ENCODE measurements around the gene GPS1. TPM values are rescaled to one million over a fixed set of nuclear protein-coding genes. Genes with fewer than 3 reads are reported as not detected.

GPS1 gene
- total and polyA plus RNA-seq, 2 experiments from 2014 or later = 136 to 242 TPM

DNA sequence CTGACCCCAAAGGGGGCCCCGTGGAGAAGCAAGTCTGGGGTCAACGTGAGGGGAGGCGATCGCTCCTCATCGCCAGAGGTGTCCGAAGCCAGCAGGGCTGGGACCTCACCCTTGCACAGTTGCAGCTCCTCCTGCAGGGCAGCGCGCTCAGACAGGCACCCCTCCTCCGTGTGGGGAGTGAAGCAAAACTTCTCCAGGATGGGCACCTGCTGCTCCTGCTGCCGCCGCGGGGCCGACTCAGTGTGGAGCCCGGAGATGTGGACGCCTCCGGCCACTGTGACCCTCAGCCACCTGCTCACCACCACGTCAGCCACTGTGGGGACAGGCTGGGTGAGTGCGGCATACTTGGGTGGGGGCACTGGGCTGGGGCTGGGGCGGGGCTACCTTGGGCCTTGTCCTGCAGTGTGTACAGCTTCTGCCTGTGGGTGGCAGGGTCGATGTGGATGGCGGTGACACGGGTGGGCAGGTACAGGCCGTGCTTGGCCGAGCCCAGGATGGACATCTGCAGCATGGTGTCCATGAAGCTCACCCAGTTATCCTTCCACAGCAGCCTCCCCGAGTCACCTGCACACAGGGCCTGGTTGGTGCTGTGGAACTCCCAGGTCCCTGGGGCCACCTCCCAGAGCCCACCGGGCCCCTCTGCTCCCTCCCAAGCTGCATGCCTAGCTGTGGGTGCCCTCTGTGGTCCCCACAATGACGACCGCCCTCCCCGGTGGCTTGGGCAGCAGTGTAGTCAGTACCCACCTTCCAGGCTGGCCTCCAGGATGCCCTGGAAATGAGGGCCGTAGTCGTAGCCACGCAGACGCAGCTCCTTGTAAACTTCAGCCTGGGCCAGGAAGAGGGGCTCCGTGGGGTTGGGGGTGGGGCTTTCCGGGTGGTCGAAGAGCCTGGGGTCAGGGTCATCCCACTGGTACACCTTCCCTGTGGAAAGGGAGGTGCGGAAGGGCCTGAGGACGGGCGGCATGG lies 35.5 kb downstream of the GPS1 start:
- Histone ChIP-seq H2AFZ (no peak overlapping the region), H3K4me3 (no peak overlapping the region), H3K27me3 (ENCODE audit: insufficient read depth) (no peaks in the 10 kb centered on the region), H3K4me2 (no peak overlapping the region), H4K20me1 (replicated peaks; ENCODE audit: insufficient read depth) (peaks cover 17% of the 10 kb centered on the region), H3K27ac (ENCODE audit: low read depth) (no peak overlapping the region), H3K79me2 (replicated peaks; ENCODE audit: insufficient read depth) (no peaks in the 10 kb centered on the region), H3K9me2 (ENCODE audit: insufficient read depth) (no peaks in the 10 kb centered on the region), H3K36me3 (ENCODE audit: insufficient read depth) (peaks cover 13% of the 10 kb centered on the region; the same call in 1 of the 2 replicates), H3F3A (replicated peaks; ENCODE audit: low read depth) (peaks cover 20% of the 10 kb centered on the region; the same call in 1 of the 2 replicates), H3K4me1 (ENCODE audit: insufficient read depth) (no peaks in the 10 kb centered on the region)
- Mint-ChIP-seq H3K4me1 (no peaks in the 10 kb centered on the region), H3K36me3 (ENCODE audit: low read depth) (peaks cover 59% of the 10 kb centered on the region; the same call in 2 of the 3 replicates), H3K9me3 (no peaks in the 10 kb centered on the region), H3K4me3 (no peak overlapping the region), H3K27ac (no peak overlapping the region), H3K27me3 (ENCODE audit: insufficient read depth, low read depth, poor library complexity) (peaks cover 10% of the 10 kb centered on the region)
- DNase-seq (ENCODE audit: low spot score) (no peak), ATAC-seq (no peak)
- TF ChIP-seq, protein P1, sequence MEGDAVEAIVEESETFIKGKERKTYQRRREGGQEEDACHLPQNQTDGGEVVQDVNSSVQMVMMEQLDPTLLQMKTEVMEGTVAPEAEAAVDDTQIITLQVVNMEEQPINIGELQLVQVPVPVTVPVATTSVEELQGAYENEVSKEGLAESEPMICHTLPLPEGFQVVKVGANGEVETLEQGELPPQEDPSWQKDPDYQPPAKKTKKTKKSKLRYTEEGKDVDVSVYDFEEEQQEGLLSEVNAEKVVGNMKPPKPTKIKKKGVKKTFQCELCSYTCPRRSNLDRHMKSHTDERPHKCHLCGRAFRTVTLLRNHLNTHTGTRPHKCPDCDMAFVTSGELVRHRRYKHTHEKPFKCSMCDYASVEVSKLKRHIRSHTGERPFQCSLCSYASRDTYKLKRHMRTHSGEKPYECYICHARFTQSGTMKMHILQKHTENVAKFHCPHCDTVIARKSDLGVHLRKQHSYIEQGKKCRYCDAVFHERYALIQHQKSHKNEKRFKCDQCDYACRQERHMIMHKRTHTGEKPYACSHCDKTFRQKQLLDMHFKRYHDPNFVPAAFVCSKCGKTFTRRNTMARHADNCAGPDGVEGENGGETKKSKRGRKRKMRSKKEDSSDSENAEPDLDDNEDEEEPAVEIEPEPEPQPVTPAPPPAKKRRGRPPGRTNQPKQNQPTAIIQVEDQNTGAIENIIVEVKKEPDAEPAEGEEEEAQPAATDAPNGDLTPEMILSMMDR (conservative IDR thresholded peaks at IDR 0.05; ENCODE audit: low read depth in 2 of 2) = no peak
- TF ChIP-seq, protein P2, sequence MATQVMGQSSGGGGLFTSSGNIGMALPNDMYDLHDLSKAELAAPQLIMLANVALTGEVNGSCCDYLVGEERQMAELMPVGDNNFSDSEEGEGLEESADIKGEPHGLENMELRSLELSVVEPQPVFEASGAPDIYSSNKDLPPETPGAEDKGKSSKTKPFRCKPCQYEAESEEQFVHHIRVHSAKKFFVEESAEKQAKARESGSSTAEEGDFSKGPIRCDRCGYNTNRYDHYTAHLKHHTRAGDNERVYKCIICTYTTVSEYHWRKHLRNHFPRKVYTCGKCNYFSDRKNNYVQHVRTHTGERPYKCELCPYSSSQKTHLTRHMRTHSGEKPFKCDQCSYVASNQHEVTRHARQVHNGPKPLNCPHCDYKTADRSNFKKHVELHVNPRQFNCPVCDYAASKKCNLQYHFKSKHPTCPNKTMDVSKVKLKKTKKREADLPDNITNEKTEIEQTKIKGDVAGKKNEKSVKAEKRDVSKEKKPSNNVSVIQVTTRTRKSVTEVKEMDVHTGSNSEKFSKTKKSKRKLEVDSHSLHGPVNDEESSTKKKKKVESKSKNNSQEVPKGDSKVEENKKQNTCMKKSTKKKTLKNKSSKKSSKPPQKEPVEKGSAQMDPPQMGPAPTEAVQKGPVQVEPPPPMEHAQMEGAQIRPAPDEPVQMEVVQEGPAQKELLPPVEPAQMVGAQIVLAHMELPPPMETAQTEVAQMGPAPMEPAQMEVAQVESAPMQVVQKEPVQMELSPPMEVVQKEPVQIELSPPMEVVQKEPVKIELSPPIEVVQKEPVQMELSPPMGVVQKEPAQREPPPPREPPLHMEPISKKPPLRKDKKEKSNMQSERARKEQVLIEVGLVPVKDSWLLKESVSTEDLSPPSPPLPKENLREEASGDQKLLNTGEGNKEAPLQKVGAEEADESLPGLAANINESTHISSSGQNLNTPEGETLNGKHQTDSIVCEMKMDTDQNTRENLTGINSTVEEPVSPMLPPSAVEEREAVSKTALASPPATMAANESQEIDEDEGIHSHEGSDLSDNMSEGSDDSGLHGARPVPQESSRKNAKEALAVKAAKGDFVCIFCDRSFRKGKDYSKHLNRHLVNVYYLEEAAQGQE (IDR thresholded peaks at IDR 0.05; ENCODE audit: unreplicated experiment) = no peak
- TF ChIP-seq ZNF114 (CRISPR knock-in tag; IDR thresholded peaks at IDR 0.05) = no peak

DNA sequence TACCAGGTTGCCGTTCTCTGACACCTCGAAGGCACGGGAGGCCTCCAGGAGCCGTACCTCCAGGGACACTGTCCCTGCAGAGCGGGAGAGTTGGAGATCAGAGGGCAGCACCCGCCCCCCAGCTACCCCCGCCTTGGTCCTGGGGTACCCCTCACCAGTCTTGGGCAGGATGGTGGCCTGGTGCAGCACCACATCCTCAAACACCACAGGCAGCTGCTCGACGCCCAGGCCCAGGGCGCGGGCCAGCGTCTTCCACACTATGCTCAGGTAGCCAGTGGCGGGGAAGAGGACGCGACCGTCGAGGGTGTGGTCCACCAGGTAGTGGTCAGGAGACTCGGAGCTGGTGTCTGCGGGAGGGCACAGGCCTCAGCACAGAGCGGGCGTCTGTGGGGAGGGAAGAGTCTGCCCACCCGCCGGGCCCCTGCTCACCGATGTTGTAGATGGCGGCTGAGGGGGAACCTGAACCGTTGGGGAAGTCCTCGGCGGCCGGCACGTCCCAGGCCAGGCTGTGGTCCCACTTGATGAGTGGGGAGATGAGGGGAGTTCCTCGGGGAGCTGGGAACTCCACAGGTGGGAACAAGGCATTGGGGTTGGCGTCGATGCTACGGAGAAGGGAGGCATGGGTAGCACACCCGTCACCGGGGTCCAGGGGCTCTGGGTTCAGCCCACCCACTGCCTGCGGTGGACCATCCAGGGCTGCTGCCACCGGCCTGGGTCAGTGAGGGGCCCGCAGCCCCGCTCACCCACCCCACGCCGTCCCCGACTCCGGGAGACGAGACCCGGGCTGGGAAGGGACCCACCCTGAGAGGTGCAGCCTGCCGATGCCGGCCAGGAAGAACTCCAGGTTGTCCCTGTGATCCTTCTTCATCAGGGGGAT lies 36.5 kb downstream of the GPS1 start:
- Histone ChIP-seq H3K36me3 (ENCODE audit: insufficient read depth) (peaks cover 13% of the 10 kb centered on the region; the same call in 1 of the 2 replicates), H2AFZ (no peak overlapping the region), H3K79me2 (replicated peaks; ENCODE audit: insufficient read depth) (peaks cover under 1% of the 10 kb centered on the region; the same call in 1 of the 2 replicates), H3F3A (replicated peaks; ENCODE audit: low read depth) (0 out of 2 replicates have a peak, but pooled peaks cover 20% of the 10 kb centered on the region), H3K27ac (ENCODE audit: low read depth) (no peak overlapping the region), H4K20me1 (replicated peaks; ENCODE audit: insufficient read depth) (peaks cover 17% of the 10 kb centered on the region), H3K4me3 (no peak overlapping the region), H3K9me2 (ENCODE audit: insufficient read depth) (no peaks in the 10 kb centered on the region), H3K27me3 (ENCODE audit: insufficient read depth) (no peaks in the 10 kb centered on the region), H3K4me1 (ENCODE audit: insufficient read depth) (no peaks in the 10 kb centered on the region), H3K4me2 (no peak overlapping the region)
- Mint-ChIP-seq H3K36me3 (ENCODE audit: low read depth) (peaks cover 54% of the 10 kb centered on the region; the same call in 2 of the 3 replicates), H3K27me3 (ENCODE audit: insufficient read depth, low read depth, poor library complexity) (peaks cover 10% of the 10 kb centered on the region), H3K4me3 (no peak overlapping the region), H3K9me3 (no peaks in the 10 kb centered on the region), H3K27ac (no peak overlapping the region), H3K4me1 (no peaks in the 10 kb centered on the region)
- ATAC-seq (no peak), DNase-seq (ENCODE audit: low spot score) (no peak)
- TF ChIP-seq, protein P3, sequence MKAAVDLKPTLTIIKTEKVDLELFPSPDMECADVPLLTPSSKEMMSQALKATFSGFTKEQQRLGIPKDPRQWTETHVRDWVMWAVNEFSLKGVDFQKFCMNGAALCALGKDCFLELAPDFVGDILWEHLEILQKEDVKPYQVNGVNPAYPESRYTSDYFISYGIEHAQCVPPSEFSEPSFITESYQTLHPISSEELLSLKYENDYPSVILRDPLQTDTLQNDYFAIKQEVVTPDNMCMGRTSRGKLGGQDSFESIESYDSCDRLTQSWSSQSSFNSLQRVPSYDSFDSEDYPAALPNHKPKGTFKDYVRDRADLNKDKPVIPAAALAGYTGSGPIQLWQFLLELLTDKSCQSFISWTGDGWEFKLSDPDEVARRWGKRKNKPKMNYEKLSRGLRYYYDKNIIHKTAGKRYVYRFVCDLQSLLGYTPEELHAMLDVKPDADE (IDR thresholded peaks at IDR 0.05) = no peak
- TF ChIP-seq, protein P1 (conservative IDR thresholded peaks at IDR 0.05; ENCODE audit: low read depth in 2 of 2) = no peak
- TF ChIP-seq EZH2 (IDR thresholded peaks at IDR 0.05; ENCODE audit: low read depth, unreplicated experiment) = no peak
- TF ChIP-seq ZNF114 (CRISPR knock-in tag; IDR thresholded peaks at IDR 0.05) = no peak
- TF ChIP-seq NANOG (IDR thresholded peaks at IDR 0.05; ENCODE audit: borderline replicate concordance) = no peak
- TF ChIP-seq CREB1 (CRISPR knock-in tag; IDR thresholded peaks at IDR 0.05; ENCODE audit: low read depth) = no peak
- TF ChIP-seq ZNF331 (CRISPR knock-in tag; IDR thresholded peaks at IDR 0.05; ENCODE audit: low read depth) = no peak
- TF ChIP-seq POLR2AphosphoS5 (IDR thresholded peaks at IDR 0.05; ENCODE audit: low read depth) = no peak
- TF ChIP-seq JUNB (IDR thresholded peaks at IDR 0.05; ENCODE audit: unreplicated experiment) = no peak
- no peak for TF ChIP-seq EZH2phosphoT487 (IDR thresholded peaks at IDR 0.05; ENCODE audit: unreplicated experiment)
